Measurements from ENCODE around the gene GOLGA7B. TPM values are rescaled to one million over a fixed set of nuclear protein-coding genes. Genes with fewer than 3 reads are reported as not detected.

Gene GOLGA7B
- total and polyA plus RNA-seq, 9 of the 15 experiments (the other 6 are each of a cell fraction or from before 2014, with no cell fraction given) = 0.03 to 0.07 (median 0.04) TPM; not detected in 3

- TF ChIP-seq E2F6 (IDR thresholded peaks at IDR 0.05; ENCODE audit: borderline replicate concordance in 1 of 2, extremely low read depth in 1 of 2, insufficient read depth in 1 of 2, insufficient read length in 1 of 2, low read depth in 1 of 2, low read length in 1 of 2, poor library complexity in 1 of 2, severe bottlenecking in 1 of 2) (peak in 1 of 2 experiments; percentile 42), MGA (IDR thresholded peaks at IDR 0.05) (peak; percentile 42; the same call in 1 of the 2 replicates), CREM (IDR thresholded peaks at IDR 0.05; ENCODE audit: low read depth) (peak; percentile 15; the same call in 1 of the 2 replicates), KLF6 (CRISPR knock-in tag; IDR thresholded peaks at IDR 0.05; ENCODE audit: borderline replicate concordance) (no peak), RBM25 (IDR thresholded peaks at IDR 0.05; ENCODE audit: low read depth, low read length, severe bottlenecking) (no peak), SMAD4 (CRISPR knock-in tag; conservative IDR thresholded peaks at IDR 0.05) (peak; percentile 66), GABPA (tag; conservative IDR thresholded peaks at IDR 0.05; ENCODE audit: low read depth) (0 out of 2 replicates have a peak, but pooled peaks have one; percentile 21), STAT5A (IDR thresholded peaks at IDR 0.05; ENCODE audit: borderline replicate concordance, low read length) (no peak), NRF1 (conservative IDR thresholded peaks at IDR 0.05 in 1 of 2, IDR thresholded peaks at IDR 0.05 in 1 of 2) (peak; percentile 80 to 83), MCM7 (IDR thresholded peaks at IDR 0.05) (no peak), HMG20B (CRISPR knock-in tag; IDR thresholded peaks at IDR 0.05) (no peak)
Observed at GRCh38 chr10:97869091-97870042, 19.7 kb downstream of the GOLGA7B start (continued).

All from K562 (cell line).